Neural cell (in vitro differentiated cells): Measurements from ENCODE around the gene ZSWIM5. TPM values are rescaled to one million over a fixed set of nuclear protein-coding genes. Genes with fewer than 3 reads are reported as not detected.
"Not testable (repeated sequence)": the region's sequence is repeated elsewhere in the genome, so short reads cannot be mapped to it uniquely, and the experiment has no call there.

Source experiments
- H2AFZ ChIP-seq: fragments of 200-600, 300-800 bp; sonication (generic), shearing (Covaris generic); 2 replicates; pipeline ENCODE4 v1.6.0; 2014; ENCODE audit warnings: low read depth, mild to moderate bottlenecking, antibody characterized with exemption, low read length, moderate library complexity
- H3F3A ChIP-seq: fragments of 200-600 bp; shearing (Covaris generic); 2 replicates; pipeline ENCODE4 v1.6.1; 2016; ENCODE audit warnings: mild to moderate bottlenecking, moderate library complexity, mixed read lengths, antibody characterized with exemption, low read length; ENCODE audit not compliant: insufficient read depth, poor library complexity, severe bottlenecking
- H3K27ac ChIP-seq: fragments of 200-600, 300-800 bp; sonication (generic), shearing (Covaris generic); 2 replicates; pipeline ENCODE4 v1.5.1; 2014; ENCODE audit warnings: mild to moderate bottlenecking, low read length, moderate library complexity
- H3K27me3 ChIP-seq: fragments of 300-800, 200-600 bp; sonication (generic), shearing (Covaris generic); 2 replicates; pipeline ENCODE4 v1.6.0; 2014; ENCODE audit warnings: mild to moderate bottlenecking, low read depth, low read length, moderate library complexity; ENCODE audit not compliant: insufficient read depth
- H3K36me3 ChIP-seq: fragments of 300-800, 200-600 bp; sonication (generic), shearing (Covaris generic); 2 replicates; pipeline ENCODE4 v1.5.1; 2014; ENCODE audit warnings: mild to moderate bottlenecking, antibody characterized with exemption, low read length, moderate library complexity; ENCODE audit not compliant: insufficient read depth
- H3K4me2 ChIP-seq: fragments of 300-800, 200-600 bp; sonication (generic), shearing (Covaris generic); 2 replicates; pipeline ENCODE4 v1.6.0; 2014; ENCODE audit warnings: mild to moderate bottlenecking, low read length
- H3K4me3 ChIP-seq: fragments of 300-800, 200-600 bp; sonication (generic), shearing (Covaris generic); 2 replicates; pipeline ENCODE4 v1.5.1; 2014; ENCODE audit warnings: mild to moderate bottlenecking, low read length, moderate library complexity
- H3K79me2 ChIP-seq: fragments of 200-600 bp; shearing (Covaris generic); replicated peaks from 2 replicates; pipeline ENCODE4 v1.6.0; 2014; ENCODE audit warnings: mild to moderate bottlenecking, low read length, moderate library complexity; ENCODE audit not compliant: insufficient read depth
- H3K9ac ChIP-seq: fragments of 300-800, 200-600 bp; sonication (generic), shearing (Covaris generic); 2 replicates; pipeline ENCODE4 v1.6.1; 2016; ENCODE audit warnings: mild to moderate bottlenecking, low read length, mixed read lengths
- H3K9me2 ChIP-seq: fragments of 200-600 bp; shearing (Covaris generic); 2 replicates; pipeline ENCODE4 v1.6.1; 2016; ENCODE audit warnings: mild to moderate bottlenecking, low read length, mixed read lengths; ENCODE audit not compliant: insufficient read depth
- H3K9me3 ChIP-seq: fragments of 200-600, 300-800 bp; sonication (generic), shearing (Covaris generic); 2 replicates; pipeline ENCODE4 v1.6.1; 2016; ENCODE audit warnings: mild to moderate bottlenecking, mixed run types, low read length, moderate library complexity, mixed read lengths
- H4K20me1 ChIP-seq: fragments of 200-600 bp; shearing (Covaris generic); 2 replicates; pipeline ENCODE4 v1.6.1; 2016; ENCODE audit warnings: mild to moderate bottlenecking, mixed run types; ENCODE audit not compliant: insufficient read depth
- EP300 ChIP-seq: fragments of 450-650 bp; conservative IDR thresholded peaks from 2 replicates; pipeline ENCODE4 v1.6.1; 2014; ENCODE audit warnings: antibody characterized with exemption, mild to moderate bottlenecking, moderate library complexity; ENCODE audit not compliant: poor library complexity, severe bottlenecking
- EZH2 ChIP-seq: fragments of 200-600, 300-800 bp; shearing (Covaris generic), sonication (generic); IDR thresholded peaks from 2 replicates; pipeline ENCODE4 v1.6.1; 2014; ENCODE audit warnings: antibody characterized with exemption, low read length, borderline replicate concordance, mild to moderate bottlenecking; ENCODE audit not compliant: insufficient read depth, poor library complexity, severe bottlenecking
- MXI1 ChIP-seq: fragments of 450-650 bp; conservative IDR thresholded peaks from 2 replicates; pipeline ENCODE4 v1.6.1; 2014; ENCODE audit warnings: antibody characterized with exemption, mild to moderate bottlenecking; ENCODE audit not compliant: poor library complexity, severe bottlenecking
- POLR2AphosphoS5 ChIP-seq: IDR thresholded peaks from 2 replicates; pipeline ENCODE4 v1.6.1; 2012
- RAD21 ChIP-seq: fragments of 450-650 bp; conservative IDR thresholded peaks from 2 replicates; pipeline ENCODE4 v1.6.1; 2014; ENCODE audit warnings: antibody characterized with exemption, mild to moderate bottlenecking, moderate library complexity
- SMC3 ChIP-seq: fragments of 450-650 bp; conservative IDR thresholded peaks from 2 replicates; pipeline ENCODE4 v1.6.1; 2014; ENCODE audit warnings: antibody characterized with exemption, mild to moderate bottlenecking, moderate library complexity; ENCODE audit not compliant: poor library complexity
- TAF1 ChIP-seq: IDR thresholded peaks from 2 replicates; pipeline ENCODE4 v1.6.1; 2012; ENCODE audit warnings: low read depth
- polyA plus RNA-seq: library from polyadenylated mRNA; depleted of rRNA; stranded (reverse); fragments of >200 nt; gene quantifications from 2 replicates; pipeline ENCODE4 v1.2.3, GENCODE V29; 2014
- TF ChIP-seq, protein P1 (sequence below): IDR thresholded peaks from 2 replicates; pipeline ENCODE4 v1.6.1; 2012; ENCODE audit warnings: borderline replicate concordance

The ZSWIM5 gene
- polyA plus RNA-seq, 1 donor from 2014 or later, result 27.2 TPM

DNA sequence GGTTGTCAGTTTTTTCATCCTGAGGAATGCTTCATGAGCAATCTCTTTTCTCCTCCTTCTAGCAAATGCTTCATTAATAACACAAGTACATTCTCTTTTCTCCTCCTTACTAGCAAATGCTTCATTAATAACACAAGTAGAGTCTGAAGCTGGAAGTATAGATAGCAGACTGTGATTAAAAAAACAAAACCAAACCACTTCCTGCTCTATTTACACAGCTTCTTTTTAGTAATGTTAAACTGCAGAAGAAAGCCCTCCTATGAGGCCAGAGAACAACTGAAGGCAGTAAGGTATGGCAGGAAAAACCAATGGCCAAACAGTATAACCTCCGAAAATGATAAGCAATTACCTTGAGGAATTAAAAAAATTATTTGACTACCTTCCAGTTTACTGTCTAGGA lies 90.1 kb downstream of the ZSWIM5 start:
- Histone ChIP-seq H3K9me3 (peaks cover 1% of the 10 kb centered on the region), H2AFZ (no peak overlapping the region)

DNA sequence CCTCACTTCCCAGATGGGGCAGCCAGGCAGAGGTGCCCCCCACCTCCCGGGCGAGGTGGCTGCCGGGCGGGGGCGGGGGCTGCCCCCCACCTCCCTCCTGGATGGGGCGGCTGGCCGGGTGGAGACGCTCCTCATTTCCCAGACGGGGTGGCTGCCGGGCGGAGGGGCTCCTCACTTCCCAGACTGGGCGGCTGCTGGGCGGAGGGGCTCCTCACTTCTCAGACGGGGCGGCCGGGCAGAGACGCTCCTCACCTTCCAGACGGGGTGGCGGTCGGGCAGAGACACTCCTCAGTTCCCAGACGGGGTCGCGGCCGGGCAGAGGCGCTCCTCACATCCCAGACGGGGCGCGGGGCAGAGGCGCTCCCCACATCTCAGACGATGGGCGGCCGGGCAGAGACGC lies 91.2 kb downstream of the ZSWIM5 start:
- H3K27ac ChIP-seq, H3K9ac ChIP-seq, H4K20me1 ChIP-seq, H3K4me2 ChIP-seq, H2AFZ ChIP-seq, H3K9me3 ChIP-seq, H3K36me3 ChIP-seq, H3K4me3 ChIP-seq, H3K27me3 ChIP-seq, H3K9me2 ChIP-seq, H3F3A ChIP-seq, H3K79me2 ChIP-seq: not testable (repeated sequence)

More for the DNA sequence above, 90.1 kb downstream of the ZSWIM5 start:
- no peak overlapping the region for H3K9ac ChIP-seq
- no peak for TF ChIP-seq SMC3
- no peak for TF ChIP-seq TAF1
- no peak for TF ChIP-seq POLR2AphosphoS5
- no peak for TF ChIP-seq EZH2
- no peak for TF ChIP-seq MXI1
- TF ChIP-seq EP300, result no peak
- TF ChIP-seq, protein P1, sequence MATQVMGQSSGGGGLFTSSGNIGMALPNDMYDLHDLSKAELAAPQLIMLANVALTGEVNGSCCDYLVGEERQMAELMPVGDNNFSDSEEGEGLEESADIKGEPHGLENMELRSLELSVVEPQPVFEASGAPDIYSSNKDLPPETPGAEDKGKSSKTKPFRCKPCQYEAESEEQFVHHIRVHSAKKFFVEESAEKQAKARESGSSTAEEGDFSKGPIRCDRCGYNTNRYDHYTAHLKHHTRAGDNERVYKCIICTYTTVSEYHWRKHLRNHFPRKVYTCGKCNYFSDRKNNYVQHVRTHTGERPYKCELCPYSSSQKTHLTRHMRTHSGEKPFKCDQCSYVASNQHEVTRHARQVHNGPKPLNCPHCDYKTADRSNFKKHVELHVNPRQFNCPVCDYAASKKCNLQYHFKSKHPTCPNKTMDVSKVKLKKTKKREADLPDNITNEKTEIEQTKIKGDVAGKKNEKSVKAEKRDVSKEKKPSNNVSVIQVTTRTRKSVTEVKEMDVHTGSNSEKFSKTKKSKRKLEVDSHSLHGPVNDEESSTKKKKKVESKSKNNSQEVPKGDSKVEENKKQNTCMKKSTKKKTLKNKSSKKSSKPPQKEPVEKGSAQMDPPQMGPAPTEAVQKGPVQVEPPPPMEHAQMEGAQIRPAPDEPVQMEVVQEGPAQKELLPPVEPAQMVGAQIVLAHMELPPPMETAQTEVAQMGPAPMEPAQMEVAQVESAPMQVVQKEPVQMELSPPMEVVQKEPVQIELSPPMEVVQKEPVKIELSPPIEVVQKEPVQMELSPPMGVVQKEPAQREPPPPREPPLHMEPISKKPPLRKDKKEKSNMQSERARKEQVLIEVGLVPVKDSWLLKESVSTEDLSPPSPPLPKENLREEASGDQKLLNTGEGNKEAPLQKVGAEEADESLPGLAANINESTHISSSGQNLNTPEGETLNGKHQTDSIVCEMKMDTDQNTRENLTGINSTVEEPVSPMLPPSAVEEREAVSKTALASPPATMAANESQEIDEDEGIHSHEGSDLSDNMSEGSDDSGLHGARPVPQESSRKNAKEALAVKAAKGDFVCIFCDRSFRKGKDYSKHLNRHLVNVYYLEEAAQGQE, result no peak
- no peak for TF ChIP-seq RAD21
- H3K4me2 ChIP-seq, result no peak overlapping the region
- no peaks in the 10 kb centered on the region for H3K36me3 ChIP-seq
- no peaks in the 10 kb centered on the region for H3K27me3 ChIP-seq
- no peaks in the 10 kb centered on the region for H3K9me2 ChIP-seq
- no peaks in the 10 kb centered on the region for H4K20me1 ChIP-seq
- H3F3A ChIP-seq, result no peaks in the 10 kb centered on the region
- H3K79me2 ChIP-seq, result peaks cover 5% of the 10 kb centered on the region
- no peak overlapping the region for H3K4me3 ChIP-seq
- no peak overlapping the region for H3K27ac ChIP-seq

DNA sequence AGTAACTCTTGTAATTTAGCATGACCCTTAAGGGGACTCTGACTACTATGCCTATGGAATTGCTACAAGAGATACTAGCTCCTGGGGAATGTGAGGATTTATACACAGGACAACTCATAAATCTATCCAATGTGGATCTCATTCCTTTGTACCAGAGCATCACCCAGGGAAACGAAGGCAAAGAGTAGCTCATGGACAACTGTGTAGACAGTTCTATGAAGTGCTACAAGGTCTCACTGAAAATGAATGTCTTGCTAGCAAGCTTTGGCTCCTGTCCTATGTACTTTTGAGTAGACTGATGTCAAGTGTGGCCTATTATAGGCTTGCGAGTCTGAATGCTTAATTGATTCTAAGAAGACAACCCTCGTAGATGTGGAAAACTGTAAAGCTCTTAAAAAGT lies 93.7 kb downstream of the ZSWIM5 start:
- H3F3A ChIP-seq, result no peaks in the 10 kb centered on the region
- no peaks in the 10 kb centered on the region for H3K36me3 ChIP-seq
- H3K9me3 ChIP-seq, result peaks cover 4% of the 10 kb centered on the region
- TF ChIP-seq POLR2AphosphoS5, result no peak
- no peak for TF ChIP-seq RAD21
- no peak for TF ChIP-seq TAF1
- TF ChIP-seq SMC3, result no peak
- TF ChIP-seq, protein P1, result no peak
- H3K27ac ChIP-seq, result no peak overlapping the region
- no peaks in the 10 kb centered on the region for H4K20me1 ChIP-seq
- no peak overlapping the region for H3K4me2 ChIP-seq
- H3K4me3 ChIP-seq, result no peak overlapping the region
- no peak overlapping the region for H3K9ac ChIP-seq
- no peaks in the 10 kb centered on the region for H3K9me2 ChIP-seq
- H3K27me3 ChIP-seq, result no peaks in the 10 kb centered on the region
- H3K79me2 ChIP-seq, result peaks cover 5% of the 10 kb centered on the region
- H2AFZ ChIP-seq, result no peak overlapping the region
